ENCODE measurements around the gene PUS1.
A peak's percentile ranks its signal among the peaks of the same experiment; 100 is the strongest.
"Not testable (repeated sequence)": the region's sequence is repeated elsewhere in the genome, so short reads cannot be mapped to it uniquely, and the experiment has no call there.

PUS1 gene

GRCh38 chr12:131944601-131945251 lies 15.7 kb downstream of the PUS1 start:
- Histone ChIP-seq H3K9me3 (ENCODE audit: control insufficient read depth in 1 of 2, low read length in 2 of 2) (no peaks in the 10 kb centered on the region), H3K27me3 (ENCODE audit: low read depth, low read length) (no peaks in the 10 kb centered on the region), H3K4me3 (ENCODE audit: low read depth in 1 of 2, low read length in 2 of 2) (no peak overlapping the region), H3K4me1 (ENCODE audit: control insufficient read depth in 1 of 2, insufficient read depth in 2 of 2, low read length in 2 of 2) (no peaks in the 10 kb centered on the region), H3K27ac (ENCODE audit: low read length) (no peak overlapping the region), H3K36me3 (ENCODE audit: control insufficient read depth in 1 of 2, insufficient read depth in 2 of 2, low read length in 2 of 2) (peaks cover 0 to 39% of the 10 kb centered on the region in 2 donors)

- no peak overlapping the region for H3K27ac ChIP-seq (ENCODE audit: low read length)
Observed at GRCh38 chr12:131946757-131947156, 17.7 kb downstream of the PUS1 start.

GRCh38 chr12:131947482-131948027 lies 18.5 kb downstream of the PUS1 start:
- Histone ChIP-seq H3K27me3 (ENCODE audit: low read depth, low read length) (no peaks in the 10 kb centered on the region), H3K27ac (ENCODE audit: low read length) (no peak overlapping the region), H3K4me1 (ENCODE audit: control insufficient read depth in 1 of 2, insufficient read depth in 2 of 2, low read length in 2 of 2) (peaks cover 0 to 15% of the 10 kb centered on the region in 2 donors), H3K9me3 (ENCODE audit: control insufficient read depth in 1 of 2, low read length in 2 of 2) (no peaks in the 10 kb centered on the region), H3K36me3 (ENCODE audit: control insufficient read depth in 1 of 2, insufficient read depth in 2 of 2, low read length in 2 of 2) (peaks cover 0 to 25% of the 10 kb centered on the region in 2 donors), H3K4me3 (ENCODE audit: low read depth in 1 of 2, low read length in 2 of 2) (no peak overlapping the region)

More at GRCh38 chr12:131946757-131947156, 17.7 kb downstream of the PUS1 start:
- H3K9me3 ChIP-seq (ENCODE audit: control insufficient read depth in 1 of 2, low read length in 2 of 2) = no peaks in the 10 kb centered on the region
- H3K27me3 ChIP-seq (ENCODE audit: low read depth, low read length) = no peaks in the 10 kb centered on the region
- H3K4me3 ChIP-seq (ENCODE audit: low read depth in 1 of 2, low read length in 2 of 2) = no peak overlapping the region
- H3K4me1 ChIP-seq (ENCODE audit: control insufficient read depth in 1 of 2, insufficient read depth in 2 of 2, low read length in 2 of 2) = peaks cover 0 to 14% of the 10 kb centered on the region in 2 donors
- peaks cover 0 to 30% of the 10 kb centered on the region in 2 donors for H3K36me3 ChIP-seq (ENCODE audit: control insufficient read depth in 1 of 2, insufficient read depth in 2 of 2, low read length in 2 of 2)

GRCh38 chr12:131948166-131948712 lies 19.2 kb downstream of the PUS1 start:
- no peaks in the 10 kb centered on the region for H3K27me3 ChIP-seq (ENCODE audit: low read depth, low read length)
- H3K4me1 ChIP-seq (ENCODE audit: control insufficient read depth in 1 of 2, insufficient read depth in 2 of 2, low read length in 2 of 2) = peaks cover 0 to 18% of the 10 kb centered on the region in 2 donors
- peaks cover 0 to 19% of the 10 kb centered on the region in 2 donors for H3K36me3 ChIP-seq (ENCODE audit: control insufficient read depth in 1 of 2, insufficient read depth in 2 of 2, low read length in 2 of 2)
- H3K4me3 ChIP-seq (ENCODE audit: low read depth in 1 of 2, low read length in 2 of 2) = no peak overlapping the region
- no peaks in the 10 kb centered on the region for H3K9me3 ChIP-seq (ENCODE audit: control insufficient read depth in 1 of 2, low read length in 2 of 2)
- H3K27ac ChIP-seq (ENCODE audit: low read length) = no peak overlapping the region

GRCh38 chr12:131948713-131949430 lies 19.8 kb downstream of the PUS1 start:
- Histone ChIP-seq H3K4me3 (ENCODE audit: low read depth in 1 of 2, low read length in 2 of 2) (peak overlapping the region; percentile 21 to 95), H3K4me1 (ENCODE audit: control insufficient read depth in 1 of 2, insufficient read depth in 2 of 2, low read length in 2 of 2) (peaks cover 0 to 18% of the 10 kb centered on the region in 2 donors), H3K36me3 (ENCODE audit: control insufficient read depth in 1 of 2, insufficient read depth in 2 of 2, low read length in 2 of 2) (peaks cover 0 to 12% of the 10 kb centered on the region in 2 donors)
- H3K9me3 ChIP-seq (ENCODE audit: control insufficient read depth in 1 of 2, low read length in 2 of 2); H3K27me3 ChIP-seq (ENCODE audit: low read depth, low read length); H3K27ac ChIP-seq (ENCODE audit: low read length): not testable (repeated sequence)

GRCh38 chr12:131949431-131950181 lies 20.5 kb downstream of the PUS1 start, which contains the start of gene EP400:
Gene EP400, plus strand, starts transcription at chr12:131949942. Its CDS starts 10,678 bp downstream, at chr12:131960620.
- peak within 1 kb of the TSS; percentile 78 to 95 for H3K4me3 ChIP-seq (ENCODE audit: low read depth in 1 of 2, low read length in 2 of 2)
- no peaks in the 10 kb centered on the region for H3K27me3 ChIP-seq (ENCODE audit: low read depth, low read length)
- no peak within 1 kb of the TSS for H3K27ac ChIP-seq (ENCODE audit: low read length)
- peaks cover 0 to 18% of the 10 kb centered on the region in 2 donors for H3K4me1 ChIP-seq (ENCODE audit: control insufficient read depth in 1 of 2, insufficient read depth in 2 of 2, low read length in 2 of 2)
- H3K9me3 ChIP-seq (ENCODE audit: control insufficient read depth in 1 of 2, low read length in 2 of 2) = no peaks in the 10 kb centered on the region
- peaks cover 0 to 6% of the 10 kb centered on the region in 2 donors for H3K36me3 ChIP-seq (ENCODE audit: control insufficient read depth in 1 of 2, insufficient read depth in 2 of 2, low read length in 2 of 2)

GRCh38 chr12:131950182-131950913 lies 21.3 kb downstream of the PUS1 start:
- H3K27me3 ChIP-seq (ENCODE audit: low read depth, low read length) = no peaks in the 10 kb centered on the region
- no peak overlapping the region for H3K27ac ChIP-seq (ENCODE audit: low read length)
- peaks cover 0 to 18% of the 10 kb centered on the region in 2 donors for H3K4me1 ChIP-seq (ENCODE audit: control insufficient read depth in 1 of 2, insufficient read depth in 2 of 2, low read length in 2 of 2)
- H3K9me3 ChIP-seq (ENCODE audit: control insufficient read depth in 1 of 2, low read length in 2 of 2) = no peaks in the 10 kb centered on the region
- H3K4me3 ChIP-seq (ENCODE audit: low read depth in 1 of 2, low read length in 2 of 2) = peak overlapping the region; percentile 78 to 95
- no peaks in the 10 kb centered on the region for H3K36me3 ChIP-seq (ENCODE audit: control insufficient read depth in 1 of 2, insufficient read depth in 2 of 2, low read length in 2 of 2)

GRCh38 chr12:131953810-131954209 lies 24.7 kb downstream of the PUS1 start:
- not testable (repeated sequence) for H3K9me3 ChIP-seq (ENCODE audit: control insufficient read depth in 1 of 2, low read length in 2 of 2); H3K27ac ChIP-seq (ENCODE audit: low read length); H3K36me3 ChIP-seq (ENCODE audit: control insufficient read depth in 1 of 2, insufficient read depth in 2 of 2, low read length in 2 of 2); H3K4me3 ChIP-seq (ENCODE audit: low read depth in 1 of 2, low read length in 2 of 2); H3K27me3 ChIP-seq (ENCODE audit: low read depth, low read length)
- peaks cover 5 to 35% of the 10 kb centered on the region in 2 donors for H3K4me1 ChIP-seq (ENCODE audit: control insufficient read depth in 1 of 2, insufficient read depth in 2 of 2, low read length in 2 of 2)

- H3K4me3 ChIP-seq (ENCODE audit: low read depth in 1 of 2, low read length in 2 of 2); H3K9me3 ChIP-seq (ENCODE audit: control insufficient read depth in 1 of 2, low read length in 2 of 2); H3K36me3 ChIP-seq (ENCODE audit: control insufficient read depth in 1 of 2, insufficient read depth in 2 of 2, low read length in 2 of 2); H3K27ac ChIP-seq (ENCODE audit: low read length); H3K27me3 ChIP-seq (ENCODE audit: low read depth, low read length): not testable (repeated sequence)
- H3K4me1 ChIP-seq (ENCODE audit: control insufficient read depth in 1 of 2, insufficient read depth in 2 of 2, low read length in 2 of 2) = peaks cover 5 to 35% of the 10 kb centered on the region in 2 donors
Observed at GRCh38 chr12:131954460-131954859, 25.4 kb downstream of the PUS1 start.

GRCh38 chr12:131959116-131959515 lies 30.0 kb downstream of the PUS1 start:
- Histone ChIP-seq H3K27ac (ENCODE audit: low read length) (no peak overlapping the region), H3K36me3 (ENCODE audit: control insufficient read depth in 1 of 2, insufficient read depth in 2 of 2, low read length in 2 of 2) (peaks cover 8 to 10% of the 10 kb centered on the region in 2 donors), H3K4me1 (ENCODE audit: control insufficient read depth in 1 of 2, insufficient read depth in 2 of 2, low read length in 2 of 2) (peaks cover 5 to 27% of the 10 kb centered on the region in 2 donors), H3K9me3 (ENCODE audit: control insufficient read depth in 1 of 2, low read length in 2 of 2) (no peaks in the 10 kb centered on the region), H3K4me3 (ENCODE audit: low read depth in 1 of 2, low read length in 2 of 2) (no peak overlapping the region), H3K27me3 (ENCODE audit: low read depth, low read length) (no peaks in the 10 kb centered on the region)

All from muscle layer of duodenum (tissue), 2 donors.